Caco-2 (cell line): ENCODE data around the gene FBXO46. TPM values are rescaled to one million over a fixed set of nuclear protein-coding genes. Genes with fewer than 3 reads are reported as not detected.

Source experiments
- BruUV-seq: library from RNA; stranded (reverse); fragments of 400-500 nt; replicated peaks from 2 replicates; lab custom pipeline; 2021; lab: Mats Ljungman, UMichigan
- CTCF ChIA-PET: fragments of 300-600 bp; sonication (Branson Sonifier 250); formaldehyde crosslinking; loops from one replicate; lab custom pipeline; 2022; ENCODE audit warnings: antibody characterized with exemption; lab: Charles Lee
- POLR2A ChIA-PET: fragments of 300-600 bp; sonication (Branson Sonifier 250); formaldehyde crosslinking; loops from one replicate; lab custom pipeline; 2022; ENCODE audit warnings: antibody characterized with exemption; lab: Charles Lee
- DNase-seq, 2 experiments: peaks; one replicate each; pipeline versions ENCODE4 v3.0.0 to v3.0.0-alpha.2; 2020 to 2022
- H3K27me3 ChIP-seq: replicated peaks from 2 replicates; pipeline ENCODE4 v1.6.0; 2011; ENCODE audit warnings: low read length; ENCODE audit not compliant: control insufficient read depth, insufficient read depth
- H3K36me3 ChIP-seq: 2 replicates; pipeline ENCODE4 v1.5.1; 2011; ENCODE audit warnings: low read length; ENCODE audit not compliant: control insufficient read depth, insufficient read depth
- H3K4me1 ChIP-seq: fragments of 250-450 bp; sonication (Bioruptor Pico); 2 replicates; pipeline ENCODE4 v1.5.1; 2020; ENCODE audit warnings: mild to moderate bottlenecking
- H3K4me3 ChIP-seq: 2 replicates; pipeline ENCODE4 v1.5.1; 2011; ENCODE audit warnings: low read depth, mild to moderate bottlenecking, control low read depth, low read length
- H3K9me3 ChIP-seq: fragments of 250-450 bp; sonication (Bioruptor Pico); 2 replicates; pipeline ENCODE4 v1.5.1; 2020; ENCODE audit warnings: mild to moderate bottlenecking, moderate library complexity
- H3K27ac Mint-ChIP-seq: one replicate; pipeline ENCODE4 v1.8.0; 2022; ENCODE audit warnings: mixed read lengths; ENCODE audit not compliant: unreplicated experiment
- H3K27me3 Mint-ChIP-seq: one replicate; pipeline ENCODE4 v1.8.0; 2022; ENCODE audit warnings: mixed read lengths; ENCODE audit not compliant: insufficient read depth, unreplicated experiment
- H3K36me3 Mint-ChIP-seq: one replicate; pipeline ENCODE4 v1.8.0; 2022; ENCODE audit warnings: mild to moderate bottlenecking, mixed read lengths; ENCODE audit not compliant: insufficient read depth, unreplicated experiment
- H3K4me1 Mint-ChIP-seq: one replicate; pipeline ENCODE4 v1.8.0; 2022; ENCODE audit warnings: low read depth, mixed read lengths; ENCODE audit not compliant: unreplicated experiment
- H3K4me3 Mint-ChIP-seq: one replicate; pipeline ENCODE4 v1.8.0; 2022; ENCODE audit warnings: mild to moderate bottlenecking, moderate library complexity, mixed read lengths; ENCODE audit not compliant: unreplicated experiment
- H3K9me3 Mint-ChIP-seq: one replicate; pipeline ENCODE4 v1.8.0; 2022; ENCODE audit warnings: mixed read lengths; ENCODE audit not compliant: unreplicated experiment
- CTCF ChIP-seq, 2 experiments: fragments of 200-600 bp in 1 of 2; IDR thresholded peaks; 1 replicate in 1 of 2; 2 replicates in 1 of 2; pipeline versions ENCODE4 v1.5.1 to v1.8.0; 2011 to 2022; ENCODE audit warnings: antibody characterized with exemption in 1 of 2, control low read depth in 1 of 2, inconsistent platforms in 1 of 2, low read depth in 1 of 2, low read length in 1 of 2, mild to moderate bottlenecking in 1 of 2, moderate library complexity in 1 of 2; ENCODE audit not compliant: insufficient read depth in 1 of 2, severe bottlenecking in 1 of 2, unreplicated experiment in 1 of 2
- intact Hi-C: fragments of 100-400 bp; cut with micrococcal nuclease; formaldehyde crosslinking; loops from one replicate; pipeline ENCODE4 v1.10.0; 2022; ENCODE audit not compliant: unreplicated experiment
- total RNA-seq: library from RNA; stranded (reverse); gene quantifications from 2 replicates; pipeline ENCODE4 v1.2.3, GENCODE V29; 2022

FBXO46 gene
- total RNA-seq, 1 experiment from 2014 or later = 31.0 TPM

GRCh38 chr19:45742969-45743368, 12.3 kb upstream of the FBXO46 start:
- Histone ChIP-seq H3K4me3 (no peak overlapping the region), H3K36me3 (no peaks in the 10 kb centered on the region), H3K4me1 (no peaks in the 10 kb centered on the region), H3K27me3 (no peaks in the 10 kb centered on the region), H3K9me3 (no peaks in the 10 kb centered on the region)
- H3K27ac Mint-ChIP-seq = no peak overlapping the region
- TF ChIP-seq CTCF (IDR thresholded peaks at IDR 0.05; ENCODE audit: insufficient read depth in 1 of 2, low read depth in 1 of 2, low read length in 1 of 2, severe bottlenecking in 1 of 2, unreplicated experiment in 1 of 2) = no peak
- no peak overlapping the region for H3K4me3 Mint-ChIP-seq
- no peaks in the 10 kb centered on the region for H3K9me3 Mint-ChIP-seq
- H3K27me3 Mint-ChIP-seq = no peaks in the 10 kb centered on the region
- no TSS peak for BruUV-seq
- ChIA-PET CTCF (interaction anchor here (1.1 kb wide), 1 partner anchor 26 kb away, joined by 3 read pairs; the partner anchor contains the start of gene SIX5), POLR2A (no interaction called here)
- H3K4me1 Mint-ChIP-seq = no peaks in the 10 kb centered on the region
- DNase-seq = no peak
- peaks cover 5% of the 10 kb centered on the region for H3K36me3 Mint-ChIP-seq
- intact Hi-C loops = no loop called here

GRCh38 chr19:45739498-45740439, 9.1 kb upstream of the FBXO46 start:
- no peak overlapping the region for H3K4me3 Mint-ChIP-seq
- CTCF ChIA-PET = interaction anchor here (0.9 to 1.0 kb wide), 2 partner anchors 30 to 77 kb away, joined by 3 to 4 read pairs; partner anchors contain the start of gene SIX5

More at GRCh38 chr19:45739498-45740439, 9.1 kb upstream of the FBXO46 start:
- no peaks in the 10 kb centered on the region for H3K9me3 Mint-ChIP-seq
- no peak for TF ChIP-seq CTCF (IDR thresholded peaks at IDR 0.05; ENCODE audit: insufficient read depth in 1 of 2, low read depth in 1 of 2, low read length in 1 of 2, severe bottlenecking in 1 of 2, unreplicated experiment in 1 of 2)
- DNase-seq = no peak
- Histone ChIP-seq H3K27me3 (no peaks in the 10 kb centered on the region), H3K4me3 (no peak overlapping the region), H3K36me3 (no peaks in the 10 kb centered on the region), H3K4me1 (peaks cover 19% of the 10 kb centered on the region), H3K9me3 (no peaks in the 10 kb centered on the region)
- intact Hi-C loops = no loop called here
- no peak overlapping the region for H3K27ac Mint-ChIP-seq
- peaks cover 7% of the 10 kb centered on the region for H3K4me1 Mint-ChIP-seq
- POLR2A ChIA-PET = interaction anchor here (1.1 kb wide), 1 partner anchor 9 kb away, joined by 6 read pairs; the partner anchor contains the start of gene FBXO46
- BruUV-seq = no TSS peak
- peaks cover 5% of the 10 kb centered on the region for H3K36me3 Mint-ChIP-seq
- H3K27me3 Mint-ChIP-seq = no peaks in the 10 kb centered on the region
